WTC11 (cell line): ENCODE data around the gene PTK6. TPM values are rescaled to one million over a fixed set of nuclear protein-coding genes. Genes with fewer than 3 reads are reported as not detected.

Experiments
- ATAC-seq: fragments of 200-7000 bp; cut with Tn5 transposase; 2 replicates; pipeline ENCODE4 v1.10.0; 2021; ENCODE audit warnings: mild to moderate bottlenecking, moderate library complexity
- CTCF ChIA-PET: fragments of 300-600 bp; sonication (Branson Sonifier 250); formaldehyde crosslinking; loops from one replicate; lab custom pipeline; 2021; ENCODE audit warnings: antibody characterized with exemption; lab: Charles Lee
- POLR2A ChIA-PET: fragments of 350-600 bp; sonication (Branson Sonifier 250); formaldehyde crosslinking; loops from one replicate; lab custom pipeline; 2021; ENCODE audit warnings: antibody characterized with exemption; lab: Charles Lee
- DNase-seq: peaks from one replicate; pipeline ENCODE4 v3.0.0; 2021; ENCODE audit warnings: low spot score
- H3K27ac Mint-ChIP-seq: 2 replicates; pipeline ENCODE4 v1.8.0; 2021; ENCODE audit warnings: mixed read lengths
- H3K27me3 Mint-ChIP-seq: 2 replicates; pipeline ENCODE4 v1.8.0; 2021; ENCODE audit warnings: low read depth, mild to moderate bottlenecking, moderate library complexity, mixed read lengths
- H3K36me3 Mint-ChIP-seq: 2 replicates; pipeline ENCODE4 v1.8.0; 2021; ENCODE audit warnings: mixed read lengths
- H3K4me1 Mint-ChIP-seq: 2 replicates; pipeline ENCODE4 v1.8.0; 2022; ENCODE audit warnings: mixed read lengths
- H3K4me3 Mint-ChIP-seq: 2 replicates; pipeline ENCODE4 v1.8.0; 2021; ENCODE audit warnings: mild to moderate bottlenecking, moderate library complexity, mixed read lengths
- H3K9me3 Mint-ChIP-seq: 2 replicates; pipeline ENCODE4 v1.8.0; 2021; ENCODE audit warnings: mixed read lengths
- ATF1 ChIP-seq: sonication (generic); formaldehyde crosslinking; IDR thresholded peaks from 2 replicates; pipeline ENCODE4 v1.8.1; 2023; ENCODE audit warnings: mild to moderate bottlenecking, moderate library complexity, missing genetic modification reagents
- CREB1 ChIP-seq: sonication (generic); formaldehyde crosslinking; IDR thresholded peaks from 2 replicates; pipeline ENCODE4 v1.8.0; 2023; ENCODE audit warnings: mild to moderate bottlenecking, missing genetic modification reagents
- CREM ChIP-seq: sonication (generic); formaldehyde crosslinking; IDR thresholded peaks from 2 replicates; pipeline ENCODE4 v1.8.1; 2022; ENCODE audit warnings: mild to moderate bottlenecking, missing genetic modification reagents, moderate library complexity
- ELF4 ChIP-seq: sonication (generic); formaldehyde crosslinking; IDR thresholded peaks from 2 replicates; pipeline ENCODE4 v1.8.1; 2022; ENCODE audit warnings: low read depth, mild to moderate bottlenecking, moderate library complexity, missing genetic modification reagents
- ETV6 ChIP-seq: sonication (generic); formaldehyde crosslinking; IDR thresholded peaks from 2 replicates; pipeline ENCODE4 v1.8.1; 2022; ENCODE audit warnings: mild to moderate bottlenecking, missing genetic modification reagents
- FOXP1 ChIP-seq: sonication (generic); formaldehyde crosslinking; IDR thresholded peaks from 2 replicates; pipeline ENCODE4 v1.8.0; 2022; ENCODE audit warnings: missing genetic modification reagents, mild to moderate bottlenecking, moderate library complexity, borderline replicate concordance
- HMGA2 ChIP-seq: fragments of 250-450 bp; sonication (Bioruptor Pico); IDR thresholded peaks from 2 replicates; pipeline ENCODE4 v1.4.0; 2021; ENCODE audit warnings: mild to moderate bottlenecking, moderate library complexity
- NFATC4 ChIP-seq: fragments of 250-450 bp; sonication (Bioruptor Pico); IDR thresholded peaks from 2 replicates; pipeline ENCODE4 v1.9.0; 2021; ENCODE audit warnings: mild to moderate bottlenecking
- NFYB ChIP-seq: sonication (generic); formaldehyde crosslinking; conservative IDR thresholded peaks from 2 replicates; pipeline ENCODE4 v1.8.0; 2022; ENCODE audit warnings: low read depth, missing genetic modification reagents
- OVOL2 ChIP-seq: fragments of 250-450 bp; sonication (Bioruptor Pico); IDR thresholded peaks from 2 replicates; pipeline ENCODE4 v1.9.0; 2021; ENCODE audit warnings: mild to moderate bottlenecking, borderline replicate concordance
- TEAD1 ChIP-seq: sonication (generic); formaldehyde crosslinking; IDR thresholded peaks from 2 replicates; pipeline ENCODE4 v1.8.0; 2022; ENCODE audit warnings: mild to moderate bottlenecking, missing genetic modification reagents
- TEAD4 ChIP-seq: sonication (generic); formaldehyde crosslinking; IDR thresholded peaks from 2 replicates; pipeline ENCODE4 v1.8.0; 2022; ENCODE audit warnings: mild to moderate bottlenecking, missing genetic modification reagents
- ZNF317 ChIP-seq: sonication (generic); formaldehyde crosslinking; IDR thresholded peaks from 2 replicates; pipeline ENCODE4 v1.8.1; 2023; ENCODE audit warnings: low read depth, mild to moderate bottlenecking, moderate library complexity, missing genetic modification reagents, borderline replicate concordance
- ZNF416 ChIP-seq: fragments of 250-450 bp; sonication (Bioruptor Pico); IDR thresholded peaks from 2 replicates; pipeline ENCODE4 v1.9.0; 2021; ENCODE audit warnings: mild to moderate bottlenecking, inconsistent platforms
- total RNA-seq: library from RNA; stranded (reverse); gene quantifications from 3 replicates; pipeline ENCODE4 v1.2.3, GENCODE V29; 2021
- TF ChIP-seq, protein P1 (sequence below): sonication (generic); formaldehyde crosslinking; IDR thresholded peaks from 2 replicates; pipeline ENCODE4 v1.8.1; 2023; ENCODE audit warnings: mild to moderate bottlenecking, missing genetic modification reagents, borderline replicate concordance
- TF ChIP-seq, protein P2 (sequence below): sonication (generic); formaldehyde crosslinking; IDR thresholded peaks from 2 replicates; pipeline ENCODE4 v1.8.1; 2023; ENCODE audit warnings: mild to moderate bottlenecking, moderate library complexity, missing genetic modification reagents
- TF ChIP-seq, protein P3 (sequence below): sonication (generic); formaldehyde crosslinking; IDR thresholded peaks from 2 replicates; pipeline ENCODE4 v1.8.1; 2023; ENCODE audit warnings: mild to moderate bottlenecking, missing genetic modification reagents
- TF ChIP-seq, protein P4 (sequence below): sonication (generic); formaldehyde crosslinking; IDR thresholded peaks from 2 replicates; pipeline ENCODE4 v1.8.0; 2022; ENCODE audit warnings: mild to moderate bottlenecking, missing genetic modification reagents
- TF ChIP-seq, protein P5 (sequence below): sonication (generic); formaldehyde crosslinking; conservative IDR thresholded peaks from 2 replicates; pipeline ENCODE4 v1.8.1; 2023; ENCODE audit warnings: mild to moderate bottlenecking, low read depth, missing genetic modification reagents, moderate library complexity
- TF ChIP-seq, protein P6 (sequence below): sonication (generic); formaldehyde crosslinking; IDR thresholded peaks from 2 replicates; pipeline ENCODE4 v1.8.0; 2022; ENCODE audit warnings: mild to moderate bottlenecking, missing genetic modification reagents

The PTK6 gene
- total RNA-seq, 1 experiment from 2014 or later = 0.22 TPM

DNA sequence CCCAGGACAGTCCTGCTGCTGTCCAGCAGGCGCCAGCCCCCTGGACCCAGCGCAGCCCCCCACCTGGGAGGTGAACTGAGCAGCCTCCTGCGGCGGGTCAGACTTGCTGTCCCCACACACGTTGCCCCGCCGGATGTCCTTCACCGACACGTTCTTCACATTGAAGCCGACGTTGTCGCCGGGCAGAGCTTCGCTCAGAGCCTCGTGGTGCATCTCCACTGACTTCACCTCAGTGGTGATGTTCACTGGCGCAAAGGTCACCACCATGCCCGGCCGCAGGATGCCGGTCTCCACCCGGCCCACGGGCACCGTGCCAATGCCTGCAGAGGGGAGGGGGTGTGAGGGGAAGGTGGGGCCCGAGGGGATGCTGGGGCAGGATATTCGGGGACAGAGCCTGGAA is 46.8 kb downstream of the PTK6 start:
- no peaks in the 10 kb centered on the region for H3K4me1 Mint-ChIP-seq
- CTCF ChIA-PET = no interaction called here
- TF ChIP-seq, protein P1, sequence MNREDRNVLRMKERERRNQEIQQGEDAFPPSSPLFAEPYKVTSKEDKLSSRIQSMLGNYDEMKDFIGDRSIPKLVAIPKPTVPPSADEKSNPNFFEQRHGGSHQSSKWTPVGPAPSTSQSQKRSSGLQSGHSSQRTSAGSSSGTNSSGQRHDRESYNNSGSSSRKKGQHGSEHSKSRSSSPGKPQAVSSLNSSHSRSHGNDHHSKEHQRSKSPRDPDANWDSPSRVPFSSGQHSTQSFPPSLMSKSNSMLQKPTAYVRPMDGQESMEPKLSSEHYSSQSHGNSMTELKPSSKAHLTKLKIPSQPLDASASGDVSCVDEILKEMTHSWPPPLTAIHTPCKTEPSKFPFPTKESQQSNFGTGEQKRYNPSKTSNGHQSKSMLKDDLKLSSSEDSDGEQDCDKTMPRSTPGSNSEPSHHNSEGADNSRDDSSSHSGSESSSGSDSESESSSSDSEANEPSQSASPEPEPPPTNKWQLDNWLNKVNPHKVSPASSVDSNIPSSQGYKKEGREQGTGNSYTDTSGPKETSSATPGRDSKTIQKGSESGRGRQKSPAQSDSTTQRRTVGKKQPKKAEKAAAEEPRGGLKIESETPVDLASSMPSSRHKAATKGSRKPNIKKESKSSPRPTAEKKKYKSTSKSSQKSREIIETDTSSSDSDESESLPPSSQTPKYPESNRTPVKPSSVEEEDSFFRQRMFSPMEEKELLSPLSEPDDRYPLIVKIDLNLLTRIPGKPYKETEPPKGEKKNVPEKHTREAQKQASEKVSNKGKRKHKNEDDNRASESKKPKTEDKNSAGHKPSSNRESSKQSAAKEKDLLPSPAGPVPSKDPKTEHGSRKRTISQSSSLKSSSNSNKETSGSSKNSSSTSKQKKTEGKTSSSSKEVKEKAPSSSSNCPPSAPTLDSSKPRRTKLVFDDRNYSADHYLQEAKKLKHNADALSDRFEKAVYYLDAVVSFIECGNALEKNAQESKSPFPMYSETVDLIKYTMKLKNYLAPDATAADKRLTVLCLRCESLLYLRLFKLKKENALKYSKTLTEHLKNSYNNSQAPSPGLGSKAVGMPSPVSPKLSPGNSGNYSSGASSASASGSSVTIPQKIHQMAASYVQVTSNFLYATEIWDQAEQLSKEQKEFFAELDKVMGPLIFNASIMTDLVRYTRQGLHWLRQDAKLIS (CRISPR knock-in tag) = no peak
- TF ChIP-seq ETV6 (CRISPR knock-in tag) (no peak), ATF1 (CRISPR knock-in tag) (no peak), TEAD1 (no peak), NFATC4 (CRISPR knock-in tag) (no peak), TEAD4 (no peak), NFYB (no peak), CREB1 (no peak)
- TF ChIP-seq, protein P2, sequence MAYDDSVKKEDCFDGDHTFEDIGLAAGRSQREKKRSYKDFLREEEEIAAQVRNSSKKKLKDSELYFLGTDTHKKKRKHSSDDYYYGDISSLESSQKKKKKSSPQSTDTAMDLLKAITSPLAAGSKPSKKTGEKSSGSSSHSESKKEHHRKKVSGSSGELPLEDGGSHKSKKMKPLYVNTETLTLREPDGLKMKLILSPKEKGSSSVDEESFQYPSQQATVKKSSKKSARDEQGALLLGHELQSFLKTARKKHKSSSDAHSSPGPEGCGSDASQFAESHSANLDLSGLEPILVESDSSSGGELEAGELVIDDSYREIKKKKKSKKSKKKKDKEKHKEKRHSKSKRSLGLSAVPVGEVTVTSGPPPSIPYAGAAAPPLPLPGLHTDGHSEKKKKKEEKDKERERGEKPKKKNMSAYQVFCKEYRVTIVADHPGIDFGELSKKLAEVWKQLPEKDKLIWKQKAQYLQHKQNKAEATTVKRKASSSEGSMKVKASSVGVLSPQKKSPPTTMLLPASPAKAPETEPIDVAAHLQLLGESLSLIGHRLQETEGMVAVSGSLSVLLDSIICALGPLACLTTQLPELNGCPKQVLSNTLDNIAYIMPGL (CRISPR knock-in tag) = no peak
- TF ChIP-seq, protein P3, sequence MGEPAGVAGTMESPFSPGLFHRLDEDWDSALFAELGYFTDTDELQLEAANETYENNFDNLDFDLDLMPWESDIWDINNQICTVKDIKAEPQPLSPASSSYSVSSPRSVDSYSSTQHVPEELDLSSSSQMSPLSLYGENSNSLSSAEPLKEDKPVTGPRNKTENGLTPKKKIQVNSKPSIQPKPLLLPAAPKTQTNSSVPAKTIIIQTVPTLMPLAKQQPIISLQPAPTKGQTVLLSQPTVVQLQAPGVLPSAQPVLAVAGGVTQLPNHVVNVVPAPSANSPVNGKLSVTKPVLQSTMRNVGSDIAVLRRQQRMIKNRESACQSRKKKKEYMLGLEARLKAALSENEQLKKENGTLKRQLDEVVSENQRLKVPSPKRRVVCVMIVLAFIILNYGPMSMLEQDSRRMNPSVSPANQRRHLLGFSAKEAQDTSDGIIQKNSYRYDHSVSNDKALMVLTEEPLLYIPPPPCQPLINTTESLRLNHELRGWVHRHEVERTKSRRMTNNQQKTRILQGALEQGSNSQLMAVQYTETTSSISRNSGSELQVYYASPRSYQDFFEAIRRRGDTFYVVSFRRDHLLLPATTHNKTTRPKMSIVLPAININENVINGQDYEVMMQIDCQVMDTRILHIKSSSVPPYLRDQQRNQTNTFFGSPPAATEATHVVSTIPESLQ (CRISPR knock-in tag) = no peak
- H3K27me3 Mint-ChIP-seq = peaks cover 24% of the 10 kb centered on the region
- H3K4me3 Mint-ChIP-seq = no peak overlapping the region
- peaks cover 16% of the 10 kb centered on the region for H3K36me3 Mint-ChIP-seq
- no peak overlapping the region for H3K27ac Mint-ChIP-seq
- DNase-seq (no peak), ATAC-seq (no peak)
- POLR2A ChIA-PET = no interaction called here
- peaks cover 12% of the 10 kb centered on the region for H3K9me3 Mint-ChIP-seq

DNA sequence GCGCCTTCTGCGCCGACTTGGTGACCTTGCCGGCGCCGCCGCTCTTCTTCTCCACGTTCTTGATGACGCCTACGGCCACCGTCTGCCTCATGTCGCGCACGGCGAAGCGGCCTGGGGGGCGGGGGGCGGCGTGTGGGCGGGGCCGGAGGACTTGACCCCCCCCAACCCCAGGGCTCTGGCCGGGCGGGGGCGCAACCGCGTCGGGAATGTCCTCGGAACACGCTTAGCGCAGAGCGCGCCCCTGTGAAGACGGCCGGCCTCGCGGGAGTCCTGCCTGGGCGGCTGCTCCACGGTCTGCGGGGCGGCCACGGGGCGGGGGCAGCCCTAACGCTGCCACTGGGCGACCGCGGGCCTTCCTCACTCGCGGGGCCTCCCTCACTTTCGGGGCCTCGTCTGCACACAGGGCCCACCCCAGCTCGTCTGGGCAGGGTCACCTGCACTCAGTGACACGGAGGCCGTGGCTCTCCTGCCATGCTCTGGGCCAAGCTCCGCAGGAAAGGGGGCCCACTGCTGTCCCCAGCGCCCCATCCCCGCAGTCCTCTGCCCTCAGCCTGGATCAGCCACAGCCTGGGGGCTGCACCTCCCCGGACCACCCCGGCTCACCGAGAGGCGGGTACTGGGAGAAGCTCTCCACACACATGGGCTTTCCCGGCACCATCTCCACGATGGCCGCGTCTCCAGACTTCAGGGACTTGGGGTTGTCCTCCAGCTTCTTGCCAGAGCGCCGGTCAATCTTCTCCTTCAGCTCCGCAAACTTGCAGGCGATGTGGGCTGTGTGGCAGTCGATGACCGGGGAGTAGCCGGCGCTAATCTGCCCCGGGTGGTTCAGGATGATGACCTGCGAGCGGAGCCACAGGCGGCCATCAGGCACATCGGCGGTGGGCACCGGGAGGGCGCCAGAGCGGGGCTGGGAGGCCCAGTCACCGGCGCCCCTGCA is 48.6 kb downstream of the PTK6 start:
- Mint-ChIP-seq H3K36me3 (peaks cover 16% of the 10 kb centered on the region), H3K4me1 (peaks cover 3% of the 10 kb centered on the region; the same call in 1 of the 2 replicates), H3K4me3 (peak overlapping the region; percentile 29; the same call in 1 of the 2 replicates), H3K27me3 (peaks cover 24% of the 10 kb centered on the region), H3K27ac (no peak overlapping the region), H3K9me3 (peaks cover 12% of the 10 kb centered on the region)
- peak; percentile 61 for DNase-seq
- ChIA-PET CTCF (interaction anchor here (1.1 to 1.3 kb wide), 3 partner anchors 8 to 49 kb away, joined by 4 to 7 read pairs (median 5); partner anchors contain the start of gene PTK6), POLR2A (no interaction called here)
- ATAC-seq = peak; percentile 46
- no peak for TF ChIP-seq HMGA2
- TF ChIP-seq ELF4 (CRISPR knock-in tag) = no peak
- TF ChIP-seq, protein P4, sequence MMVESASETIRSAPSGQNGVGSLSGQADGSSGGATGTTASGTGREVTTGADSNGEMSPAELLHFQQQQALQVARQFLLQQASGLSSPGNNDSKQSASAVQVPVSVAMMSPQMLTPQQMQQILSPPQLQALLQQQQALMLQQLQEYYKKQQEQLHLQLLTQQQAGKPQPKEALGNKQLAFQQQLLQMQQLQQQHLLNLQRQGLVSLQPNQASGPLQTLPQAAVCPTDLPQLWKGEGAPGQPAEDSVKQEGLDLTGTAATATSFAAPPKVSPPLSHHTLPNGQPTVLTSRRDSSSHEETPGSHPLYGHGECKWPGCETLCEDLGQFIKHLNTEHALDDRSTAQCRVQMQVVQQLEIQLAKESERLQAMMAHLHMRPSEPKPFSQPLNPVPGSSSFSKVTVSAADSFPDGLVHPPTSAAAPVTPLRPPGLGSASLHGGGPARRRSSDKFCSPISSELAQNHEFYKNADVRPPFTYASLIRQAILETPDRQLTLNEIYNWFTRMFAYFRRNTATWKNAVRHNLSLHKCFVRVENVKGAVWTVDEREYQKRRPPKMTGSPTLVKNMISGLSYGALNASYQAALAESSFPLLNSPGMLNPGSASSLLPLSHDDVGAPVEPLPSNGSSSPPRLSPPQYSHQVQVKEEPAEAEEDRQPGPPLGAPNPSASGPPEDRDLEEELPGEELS = 0 out of 2 replicates have a peak, but pooled peaks have one; percentile 34
- no peak for TF ChIP-seq OVOL2 (CRISPR knock-in tag)
- TF ChIP-seq CREM = no peak
- TF ChIP-seq, protein P5, sequence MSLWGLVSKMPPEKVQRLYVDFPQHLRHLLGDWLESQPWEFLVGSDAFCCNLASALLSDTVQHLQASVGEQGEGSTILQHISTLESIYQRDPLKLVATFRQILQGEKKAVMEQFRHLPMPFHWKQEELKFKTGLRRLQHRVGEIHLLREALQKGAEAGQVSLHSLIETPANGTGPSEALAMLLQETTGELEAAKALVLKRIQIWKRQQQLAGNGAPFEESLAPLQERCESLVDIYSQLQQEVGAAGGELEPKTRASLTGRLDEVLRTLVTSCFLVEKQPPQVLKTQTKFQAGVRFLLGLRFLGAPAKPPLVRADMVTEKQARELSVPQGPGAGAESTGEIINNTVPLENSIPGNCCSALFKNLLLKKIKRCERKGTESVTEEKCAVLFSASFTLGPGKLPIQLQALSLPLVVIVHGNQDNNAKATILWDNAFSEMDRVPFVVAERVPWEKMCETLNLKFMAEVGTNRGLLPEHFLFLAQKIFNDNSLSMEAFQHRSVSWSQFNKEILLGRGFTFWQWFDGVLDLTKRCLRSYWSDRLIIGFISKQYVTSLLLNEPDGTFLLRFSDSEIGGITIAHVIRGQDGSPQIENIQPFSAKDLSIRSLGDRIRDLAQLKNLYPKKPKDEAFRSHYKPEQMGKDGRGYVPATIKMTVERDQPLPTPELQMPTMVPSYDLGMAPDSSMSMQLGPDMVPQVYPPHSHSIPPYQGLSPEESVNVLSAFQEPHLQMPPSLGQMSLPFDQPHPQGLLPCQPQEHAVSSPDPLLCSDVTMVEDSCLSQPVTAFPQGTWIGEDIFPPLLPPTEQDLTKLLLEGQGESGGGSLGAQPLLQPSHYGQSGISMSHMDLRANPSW = no peak
- TF ChIP-seq ZNF317 (CRISPR knock-in tag) = no peak
- 0 out of 2 replicates have a peak, but pooled peaks have one; percentile 21 for TF ChIP-seq FOXP1 (CRISPR knock-in tag)
- TF ChIP-seq, protein P6, sequence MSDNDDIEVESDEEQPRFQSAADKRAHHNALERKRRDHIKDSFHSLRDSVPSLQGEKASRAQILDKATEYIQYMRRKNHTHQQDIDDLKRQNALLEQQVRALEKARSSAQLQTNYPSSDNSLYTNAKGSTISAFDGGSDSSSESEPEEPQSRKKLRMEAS (CRISPR knock-in tag) = peak; percentile 62; the same call in 1 of the 2 replicates
- no peak for TF ChIP-seq ZNF416
